HG02852 (cell line): ENCODE data around the gene PPP1R14C.

ENCODE experiments used
- ATAC-seq: cut with Tn5 transposase; IDR thresholded peaks from one replicate; pipeline ENCODE4 v1.9.1; 2021; ENCODE audit warnings: mild to moderate bottlenecking, moderate library complexity; ENCODE audit not compliant: unreplicated experiment

Gene PPP1R14C

DNA sequence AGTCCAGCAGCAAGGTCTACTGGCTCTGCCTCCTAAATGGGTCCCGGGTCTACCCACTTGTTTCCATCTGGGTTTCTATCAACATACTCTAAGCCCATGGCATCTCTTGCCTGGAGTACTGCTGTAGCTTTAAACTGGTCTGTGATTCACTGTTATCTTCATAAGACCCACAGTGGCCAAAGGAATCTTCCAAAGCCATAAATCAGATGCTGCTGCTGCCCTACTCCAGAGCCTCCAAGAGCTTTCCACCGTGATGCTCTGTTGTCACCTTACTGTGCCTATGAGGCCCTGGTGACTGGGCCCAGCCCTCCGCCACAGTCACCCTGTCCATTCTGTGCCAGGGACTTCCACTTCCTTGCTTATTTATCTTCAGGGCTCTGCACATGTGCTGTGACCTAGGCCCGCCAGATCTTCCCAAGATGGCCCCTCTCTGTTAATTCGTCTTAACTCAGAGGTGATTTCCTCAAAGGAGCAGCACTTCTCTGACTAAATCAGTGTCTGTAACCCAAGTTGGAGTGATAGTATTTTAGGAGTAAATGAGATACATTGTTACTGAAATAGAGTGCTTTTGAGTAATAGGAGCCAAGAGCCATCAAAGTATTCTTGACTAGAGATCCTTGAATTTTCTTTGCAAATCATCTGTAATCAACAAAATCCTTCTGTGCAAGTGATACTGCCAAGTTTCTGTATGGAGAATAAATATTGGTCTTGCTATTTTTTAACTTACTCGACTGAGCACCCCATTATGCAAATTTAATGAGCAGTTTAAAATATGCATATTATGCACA lies 102.5 kb downstream of the PPP1R14C start:
- ATAC-seq: no peak

DNA sequence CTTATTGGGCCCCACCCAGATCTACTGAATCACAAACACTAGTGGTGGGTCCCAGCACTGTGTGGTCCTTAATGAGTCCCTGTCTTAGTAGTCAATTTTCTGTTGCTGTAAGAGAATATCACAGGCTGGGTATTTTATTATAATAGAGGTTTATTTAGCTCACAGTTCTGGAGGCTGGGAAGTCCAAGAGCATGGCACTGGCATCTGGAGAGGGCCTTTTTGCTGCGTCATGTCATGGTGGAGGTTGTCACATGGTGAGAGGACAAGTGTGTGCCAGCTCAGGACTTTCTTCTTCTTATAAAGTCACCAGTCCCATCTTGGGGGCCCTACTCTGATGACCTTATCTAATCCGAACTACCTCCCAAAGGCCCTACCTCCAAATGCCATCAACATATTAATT lies 105.0 kb downstream of the PPP1R14C start:
- no peak for ATAC-seq

- ATAC-seq: no peak
Observed at GRCh38 chr6:150248300-150248699, 105.5 kb downstream of the PPP1R14C start.

- ATAC-seq: no peak
Observed at GRCh38 chr6:150249261-150249660, 106.4 kb downstream of the PPP1R14C start.

- ATAC-seq: no peak
Observed at GRCh38 chr6:150250826-150251225, 108.0 kb downstream of the PPP1R14C start.

DNA sequence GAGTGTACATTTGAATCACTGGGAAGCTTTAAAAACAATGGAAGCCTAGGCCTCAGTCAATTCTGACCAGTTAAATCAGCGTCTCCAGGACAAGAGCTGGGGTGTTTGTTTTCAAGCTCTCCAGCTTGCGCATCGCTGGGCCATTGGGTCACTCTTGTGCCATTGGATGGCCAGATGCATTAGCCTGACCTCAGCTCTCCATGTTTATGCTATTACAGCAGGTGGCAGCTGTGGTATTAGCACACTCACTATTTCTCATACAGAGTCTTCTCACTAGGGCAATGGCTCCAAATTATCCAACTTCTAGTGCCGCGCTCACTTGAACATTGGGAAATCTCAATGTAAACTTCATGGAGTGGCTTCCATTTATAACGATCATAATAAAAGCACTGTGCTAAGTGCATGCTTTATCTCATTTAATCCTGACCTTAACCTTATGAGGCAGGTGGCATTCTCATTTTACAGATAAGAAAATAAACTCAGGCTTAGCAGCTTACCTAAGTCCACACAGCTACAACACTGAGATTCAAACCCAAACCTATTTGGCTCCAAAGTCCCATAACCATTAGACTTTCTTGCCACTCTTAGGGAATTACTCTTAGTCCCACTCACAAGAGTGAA lies 108.8 kb downstream of the PPP1R14C start:
- no peak for ATAC-seq

DNA sequence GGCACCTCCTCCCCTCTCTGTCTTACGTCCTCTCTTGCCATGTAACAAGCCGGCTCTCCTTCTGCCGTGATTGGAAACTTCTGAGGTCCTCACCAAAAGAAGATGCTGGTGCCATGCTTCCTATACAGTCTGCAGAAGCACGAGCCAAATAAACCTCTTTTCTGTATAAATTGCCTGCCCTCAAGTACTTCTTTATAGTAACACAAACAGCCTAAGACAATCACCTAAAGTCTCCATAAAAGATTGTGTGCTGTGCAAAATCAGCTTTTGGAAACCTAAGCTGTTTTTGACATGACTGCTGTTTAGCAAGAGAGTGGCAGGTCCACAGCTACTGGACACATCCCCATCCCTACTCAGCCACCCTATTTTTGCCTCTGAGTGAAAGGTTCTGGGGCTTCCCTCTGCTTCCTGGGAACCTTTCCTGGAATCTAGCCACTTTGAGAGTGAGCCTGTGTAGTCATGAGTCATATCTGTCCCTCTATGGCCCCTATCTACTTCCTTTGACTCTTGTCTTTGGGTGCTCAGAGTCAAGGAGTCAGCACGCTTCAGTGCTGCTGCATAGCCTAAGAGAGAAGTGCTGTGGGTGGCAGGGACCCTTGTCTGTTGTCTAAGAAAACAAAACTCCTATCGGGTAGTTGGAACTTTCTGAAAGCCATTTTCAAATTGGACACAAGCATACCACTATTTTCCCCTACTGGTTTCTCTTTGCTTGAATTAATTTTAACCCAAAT lies 110.0 kb downstream of the PPP1R14C start:
- ATAC-seq: no peak

- ATAC-seq: no peak
Observed at GRCh38 chr6:150253489-150253888, 110.6 kb downstream of the PPP1R14C start.

DNA sequence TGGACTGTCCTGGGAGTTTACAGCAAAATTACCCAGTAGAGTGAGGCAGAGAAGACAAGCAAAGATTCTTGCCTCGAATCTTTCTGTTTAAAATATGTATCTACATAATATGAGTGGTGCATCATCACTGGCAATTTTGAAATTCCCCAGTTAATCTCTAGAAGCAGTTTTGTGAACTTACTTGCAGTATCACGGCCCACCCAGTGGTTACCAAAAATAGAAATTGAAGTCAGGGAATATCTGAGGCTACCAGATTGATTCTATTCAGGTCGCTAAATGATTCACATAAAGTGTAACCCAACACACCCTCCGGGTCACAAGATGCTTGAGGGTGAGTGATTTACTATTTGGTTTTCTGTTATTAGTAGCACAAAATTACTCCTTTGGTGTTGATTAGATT lies 111.9 kb downstream of the PPP1R14C start:
- ATAC-seq: no peak

GRCh38 chr6:150255840-150256239 lies 113.0 kb downstream of the PPP1R14C start:
- no peak for ATAC-seq

DNA sequence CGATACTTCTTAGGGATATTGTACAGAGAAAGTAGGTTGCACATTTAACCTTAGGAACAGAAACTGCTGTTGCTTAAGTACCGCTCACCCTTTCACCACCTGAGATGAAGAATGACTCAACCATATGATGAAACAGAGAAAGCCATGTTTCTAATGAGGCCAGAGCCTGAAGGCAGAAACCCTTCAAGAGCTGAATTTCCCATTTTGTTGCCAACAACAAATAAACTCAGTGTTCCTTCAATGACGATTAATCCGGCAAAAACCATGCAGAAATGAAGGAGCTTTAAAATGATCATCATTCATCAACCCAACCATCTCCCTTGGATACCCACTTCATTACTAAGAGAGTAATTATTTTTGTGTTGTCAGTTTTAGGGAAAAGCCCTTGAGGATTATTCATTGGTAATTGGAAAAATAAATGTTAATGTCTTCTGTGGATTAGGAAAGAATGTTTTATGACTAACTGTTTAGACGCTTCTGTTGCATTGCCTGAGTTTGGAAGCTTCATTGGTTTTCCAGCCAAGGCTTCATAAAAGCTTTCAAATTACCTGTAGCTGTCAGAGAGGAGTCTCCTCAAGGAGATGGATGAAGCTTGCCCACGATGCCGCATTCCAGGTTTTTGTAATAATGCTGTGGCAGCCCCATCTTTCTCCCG lies 113.9 kb downstream of the PPP1R14C start:
- no peak for ATAC-seq

- ATAC-seq: no peak
Observed at GRCh38 chr6:150258381-150258780, 115.5 kb downstream of the PPP1R14C start.

GRCh38 chr6:150260931-150261330 lies 118.1 kb downstream of the PPP1R14C start:
- ATAC-seq: no peak

- no peak for ATAC-seq
Observed at GRCh38 chr6:150261997-150262697, 119.3 kb downstream of the PPP1R14C start.

GRCh38 chr6:150263765-150264404 lies 121.0 kb downstream of the PPP1R14C start:
- ATAC-seq: no peak

- ATAC-seq: no peak
Observed at GRCh38 chr6:150266309-150266708, 123.5 kb downstream of the PPP1R14C start.

GRCh38 chr6:150266963-150267685 lies 124.3 kb downstream of the PPP1R14C start:
- no peak for ATAC-seq

GRCh38 chr6:150267686-150268561 lies 125.1 kb downstream of the PPP1R14C start:
- no peak for ATAC-seq
